ENCODE measurements around the gene ISOC1.
A peak's percentile ranks its signal among the peaks of the same experiment; 100 is the strongest.

ISOC1 gene

DNA sequence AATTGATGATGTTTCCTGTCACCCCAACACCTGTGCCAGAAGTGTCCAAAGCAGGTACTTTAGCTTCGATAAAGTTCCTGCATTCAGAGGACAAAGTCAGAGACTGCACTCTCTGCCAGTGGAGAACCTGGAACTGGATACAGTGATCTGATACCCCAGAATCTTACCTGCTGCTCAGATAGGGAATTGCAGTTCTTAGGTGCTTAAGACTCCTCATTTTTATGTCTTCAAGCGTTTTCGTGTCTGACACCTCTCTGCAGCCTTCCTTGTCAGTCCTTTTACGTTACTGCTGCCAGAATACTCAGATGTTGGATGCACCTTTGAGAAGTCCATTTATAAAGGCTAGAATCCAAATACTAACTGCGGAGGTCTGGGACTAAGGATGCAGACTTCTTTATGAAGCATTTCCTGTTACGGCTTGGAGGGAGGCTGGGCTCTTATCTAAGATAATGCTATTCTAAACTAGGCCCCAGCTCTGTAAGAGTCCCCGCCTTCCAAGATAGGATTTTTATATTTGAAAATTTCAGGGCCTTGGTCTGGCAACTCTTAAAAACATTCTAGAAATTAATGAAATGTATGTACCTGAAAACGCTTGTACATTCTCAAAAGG is 1.9 kb downstream of the ISOC1 start:
- no peak for DNase-seq

DNA sequence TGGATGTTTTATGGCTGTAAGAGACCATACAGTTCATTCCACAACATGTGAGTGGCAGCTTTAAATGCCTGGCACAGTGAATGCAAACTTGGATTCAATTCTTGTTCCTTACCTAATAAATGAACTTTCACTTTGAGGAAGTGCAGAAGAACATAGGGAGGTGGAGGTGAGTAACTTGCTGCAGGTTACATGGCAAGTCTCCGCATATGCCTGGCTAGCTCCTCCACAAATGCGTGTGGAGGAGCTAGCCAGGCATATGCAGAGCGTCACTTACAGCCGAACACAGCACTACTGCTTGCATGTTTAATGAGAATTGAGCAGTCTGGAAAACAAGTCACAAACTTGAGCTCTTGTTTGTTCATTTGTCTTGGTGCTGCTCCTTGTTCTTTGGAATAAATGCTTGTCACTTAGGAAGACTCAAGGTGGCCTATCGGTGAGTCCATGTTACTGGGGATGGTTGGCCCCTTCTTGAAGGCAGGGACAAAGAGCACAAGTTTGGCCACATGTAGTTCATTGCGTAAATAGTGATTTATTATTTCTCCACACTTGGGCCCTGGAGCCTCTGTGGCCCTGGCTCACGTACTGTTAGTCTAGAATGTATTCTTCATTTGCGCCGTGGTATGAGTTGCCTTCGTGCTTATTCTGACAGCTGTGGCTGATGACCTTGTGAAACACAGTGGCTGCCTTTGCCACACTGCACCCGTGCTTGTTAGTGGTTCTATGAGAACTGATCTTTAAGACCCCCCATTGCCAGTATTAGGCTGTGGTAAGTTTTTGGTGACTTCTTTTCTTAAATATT is 3.1 kb downstream of the ISOC1 start:
- DNase-seq, result no peak

DNA sequence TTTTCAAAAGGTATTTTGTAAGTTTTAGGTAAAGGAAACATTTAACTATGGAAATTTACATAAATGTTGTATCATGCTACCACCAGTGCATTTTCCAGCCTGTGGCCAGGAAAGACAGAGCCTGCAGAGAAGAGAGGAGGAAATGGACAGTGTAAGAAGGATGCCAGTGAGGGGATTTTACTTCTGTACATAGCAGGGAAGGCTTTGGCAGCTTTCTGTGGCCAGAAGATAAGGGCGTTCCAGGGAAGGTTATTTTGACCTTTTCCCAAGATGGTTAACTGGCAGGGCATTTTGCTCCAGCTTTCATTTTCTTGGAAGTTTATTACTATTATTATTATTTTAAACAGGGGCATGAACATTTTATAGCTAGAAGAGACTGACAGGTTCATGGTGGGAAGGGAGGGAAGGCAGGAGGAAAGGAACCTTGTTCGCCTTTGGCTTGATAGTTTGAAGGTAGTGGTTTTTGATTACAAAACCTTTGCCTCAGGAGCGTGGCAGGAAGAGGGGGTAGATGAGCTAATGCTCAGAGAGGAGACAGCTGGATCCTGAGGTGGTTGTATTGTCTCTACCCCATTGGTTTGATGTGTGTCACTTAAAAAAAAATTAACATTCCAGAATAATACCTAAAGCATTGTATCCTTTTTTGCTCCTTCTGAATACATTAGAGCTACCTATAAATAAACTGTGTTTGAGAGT is 4.1 kb downstream of the ISOC1 start:
- no peak for DNase-seq

DNA sequence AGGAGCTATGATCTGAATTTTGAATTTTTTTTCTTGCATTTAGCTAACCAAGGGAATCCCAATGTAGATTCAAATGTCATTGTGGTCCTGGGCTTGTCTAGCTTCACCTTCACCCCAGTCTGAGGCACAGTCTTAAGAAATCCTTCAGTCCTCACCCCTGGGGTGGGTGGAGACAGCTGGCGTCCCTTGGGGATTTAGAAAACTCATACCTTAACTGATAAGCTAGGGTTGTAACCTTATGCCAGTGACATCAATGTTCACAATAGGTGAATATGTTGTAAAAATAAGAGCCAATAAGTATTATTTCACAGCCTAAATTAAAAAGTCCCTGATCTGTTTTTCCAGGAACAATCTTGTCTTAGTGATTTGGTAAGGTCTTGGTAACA is 4.6 kb downstream of the ISOC1 start:
- no peak for DNase-seq

DNA sequence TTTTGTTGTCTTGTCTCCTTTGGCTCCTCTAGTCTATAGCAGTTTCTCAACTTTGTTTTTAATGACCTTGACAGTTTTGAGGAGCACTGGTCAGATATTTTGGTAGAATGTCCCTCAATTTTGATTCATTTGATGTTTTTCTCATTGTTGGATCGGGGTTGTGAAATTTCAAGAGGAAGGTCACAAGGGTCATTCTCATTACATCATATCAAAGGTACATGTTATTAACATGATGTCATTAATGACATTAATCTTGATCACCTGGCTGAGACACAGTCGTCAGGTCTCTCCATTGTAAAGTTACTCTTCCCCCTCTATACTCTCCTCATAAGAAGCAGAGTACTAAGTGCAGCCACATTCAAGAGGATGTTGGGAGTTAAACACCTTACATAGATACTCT is 7.2 kb downstream of the ISOC1 start:
- DNase-seq, result no peak

DNA sequence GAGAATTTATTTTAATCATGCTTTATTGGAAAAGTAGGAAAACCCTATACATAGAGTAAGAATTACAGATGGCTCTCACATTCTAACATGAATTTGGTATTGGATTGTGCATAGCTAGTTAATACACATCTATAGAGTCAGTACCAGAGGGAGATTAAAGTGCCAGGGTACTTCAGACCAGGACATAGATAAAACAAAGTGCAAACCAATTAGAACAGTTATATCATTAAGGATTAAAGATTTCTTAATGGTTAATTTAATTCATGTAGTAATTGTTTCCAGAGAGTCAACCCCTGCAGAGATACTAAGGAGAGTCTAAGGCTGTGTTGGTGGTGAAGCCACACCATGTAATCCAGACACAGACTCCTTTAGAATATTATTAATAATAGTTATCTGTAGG is 8.8 kb downstream of the ISOC1 start:
- no peak for DNase-seq

DNA sequence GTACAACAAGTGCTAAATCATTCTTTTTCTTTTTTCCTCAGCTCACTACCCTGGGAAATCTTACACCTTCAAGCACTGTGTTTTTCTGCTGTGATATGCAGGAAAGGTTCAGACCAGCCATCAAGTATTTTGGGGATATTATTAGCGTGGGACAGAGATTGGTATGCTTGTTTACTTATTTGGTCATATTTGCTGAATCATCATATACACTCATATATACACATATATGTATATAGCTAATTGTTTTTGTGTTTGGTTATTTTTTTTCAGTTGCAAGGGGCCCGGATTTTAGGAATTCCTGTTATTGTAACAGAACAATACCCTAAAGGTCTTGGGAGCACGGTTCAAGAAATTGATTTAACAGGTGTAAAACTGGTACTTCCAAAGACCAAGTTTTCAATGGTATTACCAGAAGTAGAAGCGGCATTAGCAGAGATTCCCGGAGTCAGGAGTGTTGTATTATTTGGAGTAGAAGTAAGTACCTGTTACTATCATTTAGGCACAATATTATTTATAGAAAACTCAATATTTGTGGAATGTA is 10.4 kb downstream of the ISOC1 start:
- DNase-seq, result no peak

DNA sequence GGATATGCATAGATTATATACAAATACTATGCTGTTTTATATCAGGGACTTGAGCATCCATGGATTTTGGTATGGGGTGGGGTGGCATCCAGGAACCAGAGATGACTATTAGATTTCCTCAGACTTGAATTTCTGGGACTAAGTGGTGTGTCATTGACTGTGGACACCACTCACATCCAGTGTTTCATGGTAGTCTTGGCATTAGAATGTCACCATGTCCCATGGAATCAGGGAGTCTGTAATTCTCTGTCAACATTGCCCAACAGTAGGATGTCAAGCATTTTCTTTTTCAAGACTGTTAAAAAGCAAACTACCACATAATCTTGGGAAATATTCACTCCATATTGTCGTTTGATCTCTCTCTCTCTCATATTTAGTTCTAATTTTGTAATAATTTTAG is 13.1 kb downstream of the ISOC1 start:
- DNase-seq, result no peak

DNA sequence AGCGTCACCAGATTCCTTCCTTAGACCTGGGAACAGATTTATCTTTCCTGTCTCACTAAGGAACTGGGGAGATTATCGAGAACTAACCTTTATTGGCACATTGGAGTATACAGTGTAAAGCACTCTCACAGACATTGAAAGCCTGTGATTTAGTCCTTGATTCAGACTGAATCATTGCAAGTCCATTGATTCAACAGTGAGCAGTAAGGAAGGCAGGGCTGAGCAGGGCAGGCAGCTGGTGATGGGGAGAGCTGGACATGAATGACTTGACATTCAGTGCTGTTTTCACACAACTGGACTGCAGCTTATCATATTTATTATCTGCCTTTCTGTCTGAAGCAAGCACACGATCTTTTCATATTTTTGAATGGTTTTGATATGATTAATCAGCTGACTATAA is 16.2 kb downstream of the ISOC1 start:
- DNase-seq, result no peak

DNA sequence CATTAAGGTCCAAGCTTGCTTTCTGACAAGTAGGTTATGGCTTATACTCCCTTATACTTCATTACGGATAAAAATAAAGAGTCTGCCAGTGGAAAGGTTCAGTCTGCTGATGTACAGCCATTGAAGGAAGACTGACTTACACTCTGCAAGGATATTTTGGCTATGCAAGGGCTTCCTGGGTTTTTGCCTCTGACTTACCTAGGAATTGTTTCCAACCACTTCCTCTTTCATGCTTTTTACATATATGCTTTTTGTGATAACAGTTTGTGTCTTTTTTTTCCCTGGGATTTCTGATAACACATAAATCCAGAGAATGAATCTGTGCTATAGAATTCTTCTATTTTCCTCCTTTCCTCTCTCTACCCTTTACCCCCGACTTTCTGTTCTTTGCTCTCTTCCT is 16.8 kb downstream of the ISOC1 start:
- no peak for DNase-seq

DNA sequence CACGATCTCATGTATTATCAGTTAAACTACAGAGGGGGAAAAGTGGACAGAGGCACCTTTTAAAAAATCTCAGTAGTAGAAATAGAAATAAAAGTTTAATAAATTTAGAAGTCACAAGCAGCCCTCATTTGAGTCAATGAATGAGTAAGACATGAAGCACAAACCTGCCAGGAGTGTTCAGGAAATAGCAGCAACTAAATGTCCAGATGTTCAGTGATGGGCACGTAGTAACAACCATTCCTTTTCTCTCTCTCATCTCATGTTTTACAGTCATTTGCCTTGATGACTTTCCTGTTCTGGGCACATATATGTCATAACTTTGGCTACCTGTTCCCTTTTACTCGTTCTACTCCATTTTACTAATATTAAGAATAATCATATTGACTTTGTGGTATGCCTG is 17.7 kb downstream of the ISOC1 start:
- DNase-seq, result no peak

DNA sequence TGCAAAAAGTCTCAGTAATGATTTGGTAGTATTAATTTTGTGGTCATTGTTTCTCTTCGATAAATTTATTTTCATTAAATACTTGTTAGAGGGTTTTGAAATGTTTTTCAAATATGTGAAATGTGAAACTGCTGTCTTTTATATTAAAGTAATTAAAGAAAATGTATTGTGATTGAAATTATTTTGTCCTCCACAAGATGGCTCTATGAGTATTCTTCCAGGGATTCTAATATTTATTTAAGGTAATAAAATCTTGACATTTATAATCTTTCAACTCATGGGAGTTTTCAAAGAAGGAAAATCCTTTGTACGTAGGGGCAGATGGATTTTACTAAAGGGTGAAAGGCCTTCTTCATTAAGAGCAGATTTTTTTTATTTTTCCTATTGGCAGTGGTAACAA is 19.3 kb downstream of the ISOC1 start:
- no peak for DNase-seq

DNA sequence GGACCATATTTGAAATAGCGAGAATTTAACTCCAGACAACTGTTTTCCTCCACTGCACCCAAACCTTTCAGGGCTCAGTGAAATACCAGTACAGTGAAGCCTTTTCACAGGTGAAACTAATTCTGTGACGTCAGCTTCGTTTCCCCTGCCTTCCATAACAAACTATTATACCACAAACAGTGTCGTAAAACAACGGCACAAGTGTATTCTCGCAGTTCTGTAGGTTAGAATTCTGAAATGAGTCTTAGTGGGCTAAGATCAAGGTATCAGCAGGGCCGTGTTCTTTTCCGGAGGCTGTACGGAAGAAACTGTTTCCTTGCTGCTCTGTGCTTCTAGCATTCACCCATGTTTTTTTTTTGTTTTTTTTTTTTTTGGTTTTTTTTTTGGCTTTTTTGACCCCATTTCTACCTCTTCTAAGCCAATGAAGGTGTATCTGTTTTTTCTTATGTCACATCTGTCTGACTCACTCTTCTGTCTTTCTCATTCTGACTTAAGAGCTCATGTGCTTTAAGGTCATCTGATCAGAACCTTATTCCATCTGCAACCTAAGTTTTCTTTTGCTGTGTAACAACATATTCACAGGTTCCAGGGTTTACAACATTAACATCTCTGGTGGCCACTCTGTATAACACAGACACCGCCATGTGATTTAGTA is 20.1 kb downstream of the ISOC1 start:
- DNase-seq, result peak in 1 of 5 experiments; percentile 57

DNA sequence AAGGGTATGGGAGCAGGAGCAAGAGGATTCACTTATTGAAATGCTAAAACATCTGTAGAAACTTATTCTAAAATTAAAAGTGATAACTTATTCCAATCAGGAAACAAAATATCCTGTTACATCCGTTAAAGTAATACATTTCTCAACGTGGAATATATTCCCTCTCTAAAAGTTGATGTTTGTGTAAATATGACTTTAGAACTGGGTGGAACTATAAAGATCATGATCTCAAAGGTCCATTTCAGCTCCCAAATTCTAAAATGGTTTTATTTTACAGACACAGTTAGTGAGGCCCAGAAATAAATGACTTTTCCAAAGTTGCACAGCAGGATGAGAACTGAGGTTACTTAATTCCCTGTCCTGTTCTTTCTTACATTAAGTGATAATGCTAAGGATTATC is 21.1 kb downstream of the ISOC1 start:
- DNase-seq, result no peak

DNA sequence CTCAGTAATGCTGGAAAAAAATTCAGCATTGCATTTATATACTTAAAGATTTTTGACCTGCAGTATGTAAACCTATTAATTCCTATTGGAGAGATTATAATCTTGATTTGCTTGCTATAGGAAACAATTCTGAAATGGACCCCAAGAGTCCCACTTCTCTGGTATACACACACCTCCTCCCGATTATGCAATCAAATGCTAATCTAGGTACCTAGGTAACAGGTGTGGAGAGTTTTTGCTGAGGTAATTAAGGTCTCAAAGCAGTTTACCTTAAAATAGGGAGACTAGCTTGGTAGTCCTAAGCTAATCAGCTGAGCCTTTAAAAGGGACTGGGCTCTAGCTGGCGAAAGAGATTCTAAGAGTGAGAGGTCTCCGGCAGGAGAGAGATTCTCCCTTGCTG is 22.2 kb downstream of the ISOC1 start:
- DNase-seq, result no peak

DNA sequence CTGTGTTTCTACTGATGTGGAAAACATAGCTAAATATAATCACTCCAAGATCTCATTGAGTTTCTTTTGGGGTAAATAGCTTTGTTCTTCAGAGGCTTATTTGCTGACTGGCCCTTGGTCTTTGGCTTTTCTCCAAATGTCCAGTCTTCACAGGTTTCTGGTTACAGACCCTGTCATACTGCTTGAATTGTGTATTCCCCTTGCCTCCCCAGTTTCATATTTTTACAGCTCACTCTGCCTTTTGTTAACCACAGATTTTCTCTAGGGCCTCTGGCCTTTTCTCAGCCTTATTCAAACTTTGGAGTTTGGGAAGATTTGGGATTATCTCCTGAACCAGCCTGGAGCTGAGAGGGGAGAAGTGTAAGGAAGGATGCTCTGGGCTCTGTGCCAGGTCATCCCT is 23.9 kb downstream of the ISOC1 start:
- no peak for DNase-seq

DNA sequence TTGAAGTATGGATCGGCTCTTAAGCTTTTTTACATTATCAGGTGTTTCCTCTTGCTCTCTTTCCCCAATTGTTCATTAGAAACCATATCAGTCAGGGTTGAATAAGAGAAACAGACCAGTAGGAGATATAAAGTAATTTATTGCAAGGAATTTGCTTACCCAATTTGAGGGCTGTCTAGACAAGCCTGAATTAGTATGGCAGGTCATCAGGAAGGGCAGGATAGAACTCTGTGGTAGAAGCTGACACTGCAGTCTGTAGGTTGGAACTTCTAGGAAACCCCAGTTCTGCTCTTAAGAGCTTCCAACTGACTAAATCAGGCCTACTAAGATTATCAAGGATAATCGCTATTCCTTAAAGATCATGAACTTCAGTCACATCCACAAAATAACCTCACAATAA is 24.3 kb downstream of the ISOC1 start:
- no peak for DNase-seq

DNA sequence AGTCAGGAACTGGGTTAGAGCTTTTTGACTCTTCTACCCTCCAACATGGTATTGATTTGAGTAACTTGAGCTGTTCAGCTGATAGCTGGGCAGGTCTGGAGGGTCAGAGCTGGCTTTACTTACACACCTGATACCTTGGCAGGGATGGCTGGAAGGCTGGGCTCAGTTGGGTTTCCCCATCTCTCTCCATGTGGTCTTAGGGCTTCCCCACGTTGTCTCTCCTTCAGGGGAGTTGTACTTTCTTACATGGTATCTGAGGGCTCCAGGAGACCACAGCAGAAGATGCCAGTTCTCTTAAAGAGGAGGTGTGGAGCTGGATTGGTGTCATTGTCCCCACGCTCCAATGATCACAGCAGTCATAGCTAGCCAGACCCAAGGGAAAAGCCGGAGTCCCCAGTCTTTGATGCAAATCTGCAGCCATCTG is 25.6 kb downstream of the ISOC1 start:
- DNase-seq, result no peak

DNA sequence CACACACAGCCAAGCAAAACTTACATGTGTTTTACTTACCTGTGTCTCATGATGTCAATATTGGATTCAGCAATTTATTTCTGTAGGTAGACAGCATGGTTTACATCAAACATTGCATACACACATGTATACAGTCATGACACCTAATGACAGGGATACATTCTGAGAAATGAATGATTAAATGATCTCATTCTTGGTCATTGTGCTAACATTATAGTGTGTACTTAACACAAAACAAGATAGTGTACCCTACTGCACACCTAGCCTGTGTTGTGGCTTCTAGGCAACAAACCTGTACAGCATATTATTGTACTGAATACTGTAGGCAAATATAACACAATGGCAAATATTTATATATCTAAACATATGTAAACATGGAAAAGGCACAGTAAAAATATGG is 28.0 kb downstream of the ISOC1 start:
- no peak for DNase-seq

DNA sequence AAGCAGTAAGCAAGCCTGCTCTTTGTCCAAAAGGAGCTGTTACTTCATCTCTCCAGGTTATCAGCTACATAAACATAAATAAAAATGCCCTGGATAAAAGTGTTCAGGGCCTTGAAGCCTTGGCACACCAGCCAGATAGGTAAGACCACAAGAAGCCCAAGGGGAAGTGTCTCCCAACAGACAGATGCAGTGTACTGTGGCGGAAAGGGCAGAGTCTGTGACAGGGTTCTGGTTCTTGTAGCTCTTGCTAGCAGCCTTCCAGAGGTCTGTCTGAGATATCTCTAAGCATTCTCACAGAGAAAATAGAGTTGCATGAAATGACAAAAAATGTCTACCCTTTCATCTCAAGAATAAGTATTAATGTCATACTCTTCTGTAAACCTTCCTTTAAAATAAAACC is 30.1 kb downstream of the ISOC1 start:
- DNase-seq, result no peak

DNA sequence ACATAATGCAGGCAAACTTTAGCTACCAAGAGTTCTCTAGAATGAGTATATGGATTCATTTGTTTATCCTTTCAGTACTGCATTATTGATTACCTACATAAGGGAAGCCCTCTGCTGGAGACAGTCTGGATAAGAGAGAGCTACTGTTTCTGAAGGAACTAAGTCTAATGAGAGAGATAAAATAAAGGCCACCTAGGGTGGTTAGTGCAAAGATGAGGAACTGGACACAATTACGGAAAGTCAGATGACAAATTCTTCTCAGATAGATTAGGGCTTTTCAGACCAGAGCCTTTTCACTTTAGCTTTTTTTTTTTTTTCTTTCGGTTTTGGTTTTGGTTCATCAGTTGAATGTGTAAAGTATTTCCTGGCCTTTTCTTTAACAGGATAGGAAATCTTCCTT is 31.3 kb downstream of the ISOC1 start:
- peak in 1 of 5 experiments; percentile 50 for DNase-seq

DNA sequence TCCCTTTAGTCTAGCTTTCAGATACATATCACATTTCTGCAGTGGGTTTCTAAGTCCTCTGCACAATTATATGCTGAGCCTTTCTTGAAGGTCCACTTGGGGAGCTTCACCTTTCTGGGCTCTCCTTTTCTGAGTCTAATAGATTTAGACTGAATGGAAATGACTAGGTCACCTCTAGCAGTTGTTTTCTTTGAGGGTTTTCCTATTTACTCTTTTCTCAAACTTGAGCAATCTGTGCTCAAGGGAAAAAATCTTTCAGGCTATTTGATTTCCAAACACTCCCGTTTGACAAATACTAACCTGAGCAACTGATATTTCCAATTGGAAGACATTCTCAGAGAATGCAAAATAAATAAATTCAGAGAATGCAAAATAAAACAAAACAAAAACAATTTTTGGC is 39.0 kb downstream of the ISOC1 start:
- no peak for DNase-seq

DNA sequence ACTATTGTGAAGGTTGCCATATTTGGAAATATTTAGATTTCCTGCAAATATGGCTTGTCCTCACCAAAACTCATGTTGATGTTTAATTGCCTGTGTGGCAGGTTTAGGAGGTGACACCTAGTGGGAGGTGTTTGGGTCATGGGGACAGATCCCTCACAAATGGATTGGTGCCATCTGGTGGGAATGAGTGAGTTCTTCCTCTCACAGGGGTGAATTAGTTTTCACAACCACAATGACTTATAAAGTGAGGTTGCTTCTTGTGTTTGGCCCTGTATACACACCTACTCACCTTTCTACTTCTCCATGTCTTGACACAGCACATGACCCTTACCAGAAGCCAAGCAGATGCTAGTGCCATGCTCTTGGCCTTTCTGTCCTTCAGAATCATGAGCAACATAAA is 41.1 kb downstream of the ISOC1 start:
- DNase-seq, result peak in 1 of 5 experiments; percentile 19
